NCI-H524 treated with DMSO at 0.1 percent for 48 hours (cell line): Measurements from ENCODE around the gene S100PBP.
"Not testable (repeated sequence)": the region's sequence is repeated elsewhere in the genome, so short reads cannot be mapped to it uniquely, and the experiment has no call there.

Experiments
- DNase-seq: peaks from one replicate; lab custom pipeline; 2025; lab: John Stamatoyannopoulos, UW

S100PBP gene

DNA sequence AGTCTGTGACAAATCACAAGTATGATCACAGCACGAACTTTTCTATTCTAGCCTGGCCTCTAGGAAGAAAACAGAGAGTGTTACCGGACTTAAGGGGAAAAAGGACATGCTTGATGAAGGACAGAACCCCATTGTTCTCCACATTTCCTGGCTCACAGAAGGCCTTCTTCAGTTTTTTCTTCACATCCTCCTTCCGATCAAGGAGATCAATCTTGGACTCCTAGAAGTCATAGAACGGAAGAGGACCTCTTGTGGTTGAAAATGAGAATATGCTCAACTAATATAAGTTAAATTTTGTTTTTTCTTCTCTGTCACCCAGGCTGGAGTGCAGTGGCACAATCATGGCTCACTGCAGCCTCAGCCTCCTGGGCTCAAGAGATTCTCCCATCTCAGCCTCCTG, 30.6 kb upstream of the S100PBP start:
- no peak for DNase-seq

DNA sequence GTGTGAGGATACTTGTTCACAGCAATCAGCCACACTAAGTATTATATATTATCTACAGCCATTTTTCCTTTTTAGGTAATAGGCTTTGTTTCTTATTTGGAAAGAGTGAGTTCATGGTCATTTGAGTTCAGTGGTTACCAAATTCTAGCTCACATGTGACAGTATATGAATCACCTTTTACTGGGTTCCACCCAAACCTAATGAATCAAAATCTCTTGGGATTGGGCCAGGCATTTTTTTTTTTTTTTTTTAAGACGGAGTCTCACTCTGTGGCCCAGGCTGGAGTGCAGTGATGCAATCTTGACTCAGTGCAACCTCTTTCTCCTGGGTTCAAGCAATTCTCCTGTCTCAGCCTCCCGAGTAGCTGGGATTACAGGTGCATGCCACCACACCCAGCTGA, 28.1 kb upstream of the S100PBP start:
- DNase-seq, result not testable (repeated sequence)

DNA sequence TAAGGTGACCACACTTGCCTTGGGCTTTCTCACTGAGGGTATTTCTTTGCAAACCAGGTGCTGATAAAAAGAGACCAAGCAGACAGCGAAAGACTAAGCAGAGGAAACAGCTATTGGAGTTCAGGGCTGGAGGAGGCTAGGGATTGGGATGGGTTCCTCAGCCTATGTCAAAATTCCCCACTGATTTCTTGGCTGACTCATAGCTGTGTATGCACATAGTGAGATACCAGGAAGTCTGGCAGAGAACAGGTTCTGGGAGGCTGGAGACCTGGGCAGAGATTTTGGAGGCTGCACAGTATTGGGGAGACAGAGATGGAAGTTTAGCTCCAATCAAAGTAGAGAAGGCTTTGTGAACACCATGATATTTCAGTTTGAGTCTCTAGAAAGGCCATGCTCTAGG, 25.6 kb upstream of the S100PBP start:
- no peak for DNase-seq

DNA sequence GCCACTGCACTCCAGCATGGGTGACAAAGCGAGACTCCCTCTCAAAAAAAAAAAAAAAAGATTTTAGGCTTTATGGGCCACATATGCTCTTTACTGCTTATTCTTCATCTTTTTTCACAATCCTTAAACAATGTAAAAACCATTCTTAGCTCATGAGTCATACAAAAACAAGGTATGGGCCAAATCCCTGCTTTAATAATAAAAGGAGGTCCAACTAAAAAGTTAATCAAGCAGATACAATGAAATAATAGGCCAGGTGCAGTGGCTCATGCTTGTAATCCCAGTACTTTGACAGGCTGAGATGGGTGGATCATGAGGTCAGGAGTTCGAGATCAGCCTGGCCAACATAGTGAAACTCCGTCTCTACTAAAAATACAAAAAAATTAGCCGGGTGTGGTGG, 21.7 kb upstream of the S100PBP start:
- not testable (repeated sequence) for DNase-seq

DNA sequence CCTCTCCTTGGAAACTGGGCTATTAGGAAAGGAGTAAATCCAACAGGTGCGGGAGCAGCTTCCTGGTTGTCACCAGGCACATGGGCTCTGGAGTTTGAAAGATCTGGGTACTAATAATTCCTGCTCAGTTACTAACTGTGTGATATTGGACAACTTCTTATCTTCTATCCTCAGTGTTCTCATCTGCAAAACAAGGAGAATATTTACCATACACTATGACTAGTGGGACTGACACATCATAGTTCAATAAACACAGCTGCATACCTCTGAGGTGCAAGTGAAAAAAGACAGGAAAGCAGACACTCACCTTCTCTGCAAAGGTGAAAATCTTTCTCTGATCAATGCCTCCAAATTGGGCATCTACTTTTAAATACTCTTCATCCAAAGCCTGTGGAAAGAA, 20.0 kb upstream of the S100PBP start:
- no peak for DNase-seq

DNA sequence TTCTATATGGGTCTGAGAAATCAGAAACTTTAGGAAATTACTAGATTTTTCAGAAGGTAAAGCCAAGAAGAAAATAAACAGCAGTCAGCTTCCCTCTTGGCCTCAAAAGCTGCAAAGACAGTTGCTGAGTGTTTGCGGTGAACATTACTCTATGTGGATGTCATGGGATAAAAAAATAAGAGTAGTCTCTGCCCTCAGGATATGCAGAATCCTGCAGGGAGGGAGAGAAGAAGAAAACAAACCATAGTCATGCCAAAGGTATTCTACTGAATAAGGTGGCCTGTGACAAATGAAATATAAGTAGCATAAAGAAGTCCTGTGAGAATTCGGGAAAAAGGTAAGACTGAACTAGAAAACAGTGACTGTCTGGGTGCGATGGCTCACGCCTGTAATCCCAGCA, 19.3 kb upstream of the S100PBP start:
- DNase-seq, result no peak

DNA sequence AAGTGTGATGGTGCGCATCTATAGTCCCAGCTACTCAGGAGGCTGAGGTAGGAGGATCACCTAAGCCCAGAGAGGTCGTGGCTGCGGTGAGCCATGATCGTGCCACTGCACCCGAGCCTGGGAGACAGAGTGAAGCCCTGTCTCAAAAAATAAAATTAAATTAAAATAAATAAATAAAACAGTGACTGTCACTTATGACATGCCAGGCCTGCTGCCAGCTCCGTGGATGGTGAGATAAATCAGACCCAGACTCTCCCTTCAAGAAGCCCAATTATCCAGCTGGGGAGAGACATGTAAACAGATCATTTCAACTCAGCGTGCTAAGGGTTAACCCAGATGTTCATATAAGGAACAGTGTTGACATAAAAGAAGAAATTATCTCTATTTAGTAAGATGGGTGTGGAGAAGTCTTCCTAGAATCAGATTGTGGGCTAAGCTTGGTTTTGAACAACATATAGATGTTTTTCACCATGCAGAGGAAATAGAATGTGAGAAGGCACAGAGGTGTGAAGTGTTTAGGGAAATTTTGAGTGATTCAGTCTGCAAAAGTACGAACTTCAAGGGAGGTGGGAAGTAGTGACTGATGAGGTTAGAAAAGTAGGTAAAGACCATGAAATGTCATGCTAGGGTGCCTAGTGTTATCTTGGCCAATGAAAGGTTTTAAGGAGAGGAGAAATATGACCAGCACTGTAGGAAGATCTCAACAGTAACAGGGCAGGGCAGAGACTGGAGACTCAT, 18.6 kb upstream of the S100PBP start:
- DNase-seq, result no peak

DNA sequence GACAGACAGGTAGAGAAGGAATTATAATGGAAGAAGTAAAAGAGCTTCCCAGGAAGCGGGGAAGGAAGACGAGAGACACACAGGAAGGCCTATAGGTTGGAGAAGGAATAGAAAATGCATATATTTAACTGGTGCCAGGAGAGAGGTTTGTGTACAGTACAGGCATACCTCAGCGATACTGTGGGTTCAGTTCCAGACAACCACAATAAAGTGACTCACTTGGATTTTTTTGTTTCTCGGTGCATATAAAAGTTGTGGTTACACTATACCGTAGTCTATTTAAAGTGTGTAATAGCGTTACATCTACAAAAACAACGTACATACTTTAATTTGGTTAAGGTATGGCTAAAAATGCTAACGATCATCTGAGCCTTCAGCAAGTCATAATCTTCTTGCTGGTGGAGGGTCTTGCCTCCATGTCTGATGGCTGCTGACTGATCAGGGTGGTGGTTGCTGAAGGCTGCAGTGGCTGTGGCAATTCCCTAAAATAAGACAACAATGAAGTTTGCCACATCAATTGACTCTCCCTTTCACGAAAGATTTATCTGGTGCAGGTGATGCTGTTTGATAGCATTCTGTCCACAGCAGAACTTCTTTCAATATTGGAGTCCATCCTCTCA, 16.2 kb upstream of the S100PBP start:
- DNase-seq, result no peak

DNA sequence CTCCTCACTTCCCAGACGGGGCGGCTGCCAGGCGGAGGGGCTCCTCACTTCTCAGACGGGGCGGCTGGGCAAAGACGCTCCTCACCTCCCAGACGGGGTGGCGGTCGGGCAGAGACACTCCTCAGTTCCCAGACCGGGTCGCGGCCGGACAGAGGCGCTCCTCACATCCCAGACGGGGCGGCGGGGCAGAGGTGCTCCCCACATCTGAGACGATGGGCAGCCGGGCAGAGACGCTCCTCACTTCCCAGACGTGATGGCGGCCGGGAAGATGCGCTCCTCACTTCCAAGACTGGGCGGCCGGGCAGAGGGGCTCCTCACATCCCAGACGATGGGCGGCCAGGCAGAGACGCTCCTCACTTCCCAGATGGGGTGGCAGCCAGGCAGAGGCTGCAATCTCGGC, 13.0 kb upstream of the S100PBP start:
- not testable (repeated sequence) for DNase-seq

DNA sequence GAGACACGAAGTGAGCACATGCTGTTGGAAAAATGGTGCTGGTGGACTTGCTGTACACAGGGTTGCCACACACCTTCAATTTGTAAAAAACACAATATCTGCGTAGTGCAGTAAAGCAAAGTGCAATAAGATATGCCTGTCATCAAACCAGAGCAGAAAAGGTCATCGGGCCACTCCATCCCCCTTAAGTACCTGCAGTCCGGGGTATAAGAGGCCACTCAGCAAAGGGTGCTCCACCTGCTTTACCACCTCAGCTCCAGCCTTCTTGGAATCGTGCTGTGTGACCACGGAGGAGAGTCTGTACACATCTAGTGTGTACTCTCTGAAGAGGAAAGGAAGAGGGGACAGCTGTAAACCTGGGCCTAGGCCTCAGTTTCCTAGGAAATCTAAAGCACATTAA, 11.2 kb upstream of the S100PBP start:
- DNase-seq, result no peak

DNA sequence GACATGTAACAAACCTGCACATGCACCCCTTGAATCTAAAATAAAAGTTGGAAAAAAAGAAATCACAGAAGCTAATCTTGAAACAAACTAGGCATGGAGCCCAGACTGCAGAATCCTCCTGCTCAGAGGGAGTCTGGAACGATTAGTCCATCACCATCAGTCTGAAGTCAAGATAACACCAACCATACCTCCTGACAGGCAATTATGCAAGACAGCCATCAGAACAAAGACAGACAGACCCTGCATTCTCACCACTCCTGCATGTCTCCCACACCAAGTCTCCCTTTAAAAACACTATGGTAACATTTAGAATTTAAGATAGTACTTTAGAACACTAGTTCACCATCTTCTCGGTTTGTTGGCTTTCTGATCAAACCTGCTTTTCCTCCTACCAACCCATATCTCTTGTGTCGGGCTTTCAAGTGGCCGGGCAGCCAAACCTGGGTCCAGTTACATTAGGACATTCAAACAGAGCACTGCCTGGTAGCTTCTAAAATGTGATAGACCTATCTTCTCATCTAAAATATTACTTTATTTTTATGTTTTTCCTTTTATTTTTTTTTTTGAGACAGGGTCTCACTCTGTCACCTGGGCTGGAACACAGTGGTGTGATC, 10.4 kb upstream of the S100PBP start:
- DNase-seq, result no peak

DNA sequence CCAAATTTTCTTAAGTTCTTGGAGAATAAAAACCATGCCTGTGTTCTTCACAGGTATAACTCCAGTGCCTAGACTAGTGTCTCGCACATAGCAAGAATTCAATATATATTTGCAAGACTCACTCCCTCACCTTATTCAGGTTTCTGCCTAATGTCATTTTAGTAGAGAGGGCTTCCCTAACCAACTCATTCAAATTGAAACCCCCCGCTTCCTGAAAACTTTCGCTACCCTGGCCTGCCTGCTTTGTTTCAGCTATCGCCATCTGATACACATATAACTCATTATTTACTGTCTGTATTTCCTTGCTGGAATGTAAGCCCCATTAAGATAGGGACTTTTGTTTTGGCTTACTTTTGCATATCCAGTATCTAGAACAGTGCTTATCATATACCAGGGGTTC, 8.9 kb upstream of the S100PBP start:
- DNase-seq, result no peak

DNA sequence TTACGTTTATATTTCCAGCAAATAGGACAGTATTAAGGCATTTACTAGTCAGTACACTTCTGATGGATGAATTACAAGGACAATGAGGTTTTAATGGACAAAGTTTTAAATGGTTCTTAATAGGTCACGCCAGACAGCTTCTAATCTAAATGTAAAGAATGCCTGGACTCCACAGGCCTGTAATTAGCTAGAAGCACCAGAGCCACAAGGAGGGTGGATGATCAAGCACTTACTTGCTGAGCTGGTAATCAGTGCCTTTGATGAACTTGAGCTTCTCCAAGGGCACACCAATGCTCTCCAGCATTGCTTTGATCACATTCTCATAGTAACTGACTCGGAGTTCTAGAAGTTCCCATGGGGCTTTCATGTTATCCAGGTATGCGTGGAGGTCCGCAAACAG, 7.1 kb upstream of the S100PBP start:
- no peak for DNase-seq

DNA sequence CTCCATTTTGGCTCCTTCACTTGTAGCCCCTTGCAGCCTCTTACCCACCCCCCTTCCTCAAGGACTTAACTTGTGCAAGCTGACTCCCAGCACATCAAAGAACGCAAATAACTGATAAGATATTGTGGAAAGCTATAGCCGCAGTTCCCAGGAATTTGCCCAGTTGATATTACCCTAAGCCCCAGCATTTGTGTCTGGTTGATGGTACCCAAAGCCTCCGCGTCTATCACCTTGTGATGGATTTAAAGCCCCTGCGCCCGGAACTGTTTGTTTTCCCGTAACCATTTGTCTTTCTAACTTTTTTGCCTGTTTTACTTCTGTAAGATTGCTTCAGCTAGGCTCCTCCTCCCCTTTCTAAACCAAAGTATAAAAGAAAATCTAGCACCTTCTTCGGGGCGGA, 6.2 kb upstream of the S100PBP start:
- no peak for DNase-seq

DNA sequence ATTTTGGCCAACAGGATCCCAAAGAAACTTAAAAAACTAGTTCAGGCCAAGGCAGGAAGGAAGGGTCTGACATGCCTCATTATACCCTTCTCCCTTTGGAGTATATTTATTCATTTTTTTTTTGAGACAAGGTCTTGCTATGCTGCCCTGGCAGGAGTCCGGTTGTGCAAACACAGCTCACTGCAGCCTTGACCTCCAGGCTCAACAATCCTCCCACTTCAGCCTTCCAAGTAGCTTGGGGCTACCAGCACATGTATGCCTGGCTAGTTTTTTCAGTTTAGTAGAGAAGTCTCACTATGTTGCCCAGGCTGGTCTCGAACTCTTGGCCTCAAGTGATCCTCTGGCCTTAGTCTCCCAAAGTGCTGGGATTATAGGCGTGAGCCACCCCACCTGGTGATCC, 5.5 kb upstream of the S100PBP start:
- no peak for DNase-seq

DNA sequence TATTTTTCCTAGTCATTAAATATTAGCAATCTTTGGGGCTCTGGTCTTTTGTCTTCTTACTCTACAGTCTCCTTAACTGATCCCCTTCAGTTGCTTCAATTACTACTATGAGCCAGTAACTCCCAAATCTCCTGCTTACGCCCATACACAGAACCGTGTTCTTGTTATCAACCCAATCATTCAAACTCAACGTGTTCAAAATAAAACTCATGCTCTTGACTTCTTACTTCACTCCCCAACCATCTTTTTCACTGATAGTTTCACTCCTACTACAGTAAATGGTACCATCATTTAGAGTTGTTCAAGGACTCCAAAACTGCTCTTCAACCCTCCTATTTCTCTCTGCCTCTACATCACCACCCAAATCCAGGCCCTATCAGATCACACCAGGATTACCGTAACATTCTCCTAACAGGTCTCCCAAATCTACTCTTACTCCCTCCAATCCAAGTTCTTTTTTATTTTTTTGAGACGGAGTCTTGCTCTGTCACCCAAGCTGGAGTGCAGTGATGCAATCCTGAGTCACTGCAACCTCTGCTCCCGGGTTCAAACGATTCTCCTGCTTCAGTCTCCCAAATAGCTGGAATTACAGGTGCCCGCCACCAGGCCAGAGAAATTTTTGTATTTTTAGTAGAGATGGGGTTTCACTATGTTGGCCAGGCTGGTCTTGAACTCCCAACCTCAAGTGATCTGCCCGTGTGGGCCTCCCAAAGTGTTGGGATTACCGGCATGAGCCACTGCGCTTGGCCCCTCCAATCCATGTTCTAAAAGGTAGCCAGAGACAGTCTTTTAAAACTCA, 3.3 kb upstream of the S100PBP start:
- DNase-seq, result no peak

DNA sequence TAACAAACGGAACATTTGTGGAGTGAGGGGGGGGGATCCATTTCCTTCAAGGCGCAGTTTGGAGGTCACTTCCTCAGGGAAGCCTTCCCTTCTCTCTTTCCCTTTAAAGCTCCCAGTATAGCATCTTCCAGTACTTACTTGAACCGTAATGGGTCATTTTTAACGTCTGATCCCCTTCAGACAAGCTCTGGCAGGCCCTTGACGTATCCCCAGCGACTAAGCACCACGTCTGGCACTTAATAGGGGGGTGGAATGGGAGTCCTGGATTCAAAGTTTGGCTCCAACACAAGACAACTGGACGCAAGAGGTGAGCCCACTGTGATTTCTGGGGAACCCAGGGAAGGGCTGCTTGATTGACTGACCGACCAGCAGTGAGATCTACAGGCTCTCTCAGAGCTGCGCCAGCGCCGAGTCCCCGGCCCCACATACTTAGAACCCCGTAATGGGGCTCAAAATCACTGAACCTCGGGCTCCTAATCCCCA, 736 bp upstream of the S100PBP start:
- peak; percentile 6 for DNase-seq

DNA sequence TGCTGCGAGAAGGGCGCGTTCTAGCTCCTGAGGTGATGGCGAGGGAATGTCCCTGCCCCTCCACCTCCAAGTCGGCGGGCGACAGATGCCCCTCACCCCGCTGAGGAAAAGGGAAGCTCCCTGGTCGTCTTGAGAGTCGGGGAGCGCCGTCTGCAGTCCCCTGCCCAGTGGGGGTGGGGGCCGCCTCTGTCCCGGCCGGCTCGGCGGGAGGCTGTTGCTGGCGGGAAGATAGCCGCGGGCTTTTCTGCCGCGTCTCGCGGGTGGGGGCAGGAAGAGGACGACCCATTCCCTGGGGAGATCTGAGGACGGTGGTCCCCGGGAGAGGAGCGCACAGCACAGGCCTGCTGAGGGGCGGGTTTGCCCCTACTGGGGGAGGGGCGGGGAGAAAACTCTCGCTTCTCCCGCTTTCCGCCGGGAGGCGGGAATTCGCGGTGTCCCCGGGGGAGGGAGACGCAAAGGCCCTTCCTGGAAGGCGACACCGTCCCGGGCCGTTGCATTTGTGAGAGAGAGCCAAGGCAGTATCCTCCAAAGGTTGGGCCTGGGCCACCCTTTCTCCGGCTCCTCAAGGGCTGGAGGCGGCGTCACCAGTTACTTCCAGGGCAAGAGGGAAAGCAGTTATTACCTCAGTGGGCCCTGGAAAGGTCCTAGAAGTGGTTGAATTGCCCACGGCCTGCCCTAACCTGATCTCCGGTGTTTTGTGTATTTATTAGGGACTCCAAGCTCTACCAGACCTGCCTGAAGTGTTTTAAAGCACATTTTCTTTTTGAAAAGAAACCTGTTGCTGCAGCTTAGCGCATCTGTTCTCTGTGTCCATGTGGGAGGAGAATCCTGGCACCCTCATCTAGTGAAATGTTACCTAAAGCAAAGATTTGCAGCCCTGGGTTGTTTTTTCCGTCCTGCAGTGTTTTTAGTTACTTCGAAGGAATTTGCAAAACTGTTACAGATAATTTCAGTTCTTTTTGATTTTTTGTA, 648 bp downstream of the S100PBP start:
- peak; percentile 14 for DNase-seq

DNA sequence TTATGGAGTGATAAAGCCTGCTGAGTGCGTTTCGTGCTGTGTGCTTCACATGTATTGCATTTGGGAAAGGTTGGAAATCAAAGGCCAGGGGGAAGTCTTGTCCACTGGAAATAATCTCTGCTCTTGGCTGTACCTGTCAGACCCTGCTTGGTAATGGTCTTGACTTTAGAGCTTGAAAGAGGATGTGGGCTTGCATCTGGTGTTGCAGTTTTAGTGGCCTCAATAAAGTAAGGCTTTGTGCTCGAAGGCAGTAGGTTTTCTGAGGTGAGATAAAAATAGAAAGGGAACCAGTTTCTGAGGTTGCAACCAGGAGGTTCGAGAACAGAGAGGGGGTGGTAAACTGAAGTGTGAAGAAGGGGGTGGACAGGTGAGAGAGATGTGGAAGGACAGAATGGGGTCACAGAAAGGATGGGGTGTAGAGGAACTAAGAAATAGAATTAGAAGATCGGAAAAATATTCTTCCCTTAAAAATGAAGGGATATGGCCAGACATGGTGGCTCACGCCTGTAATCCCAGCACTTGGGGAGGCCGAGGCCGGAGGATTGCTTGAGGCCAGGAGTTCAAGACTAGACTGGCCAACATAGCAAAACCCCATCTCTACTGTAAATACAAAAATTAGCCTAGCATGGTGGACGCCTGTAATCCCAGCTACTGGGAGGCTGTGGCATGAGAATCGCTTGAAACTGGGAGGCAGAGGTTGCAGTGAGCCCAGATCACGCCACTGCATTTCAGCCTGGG, 1.5 kb downstream of the S100PBP start:
- no peak for DNase-seq

DNA sequence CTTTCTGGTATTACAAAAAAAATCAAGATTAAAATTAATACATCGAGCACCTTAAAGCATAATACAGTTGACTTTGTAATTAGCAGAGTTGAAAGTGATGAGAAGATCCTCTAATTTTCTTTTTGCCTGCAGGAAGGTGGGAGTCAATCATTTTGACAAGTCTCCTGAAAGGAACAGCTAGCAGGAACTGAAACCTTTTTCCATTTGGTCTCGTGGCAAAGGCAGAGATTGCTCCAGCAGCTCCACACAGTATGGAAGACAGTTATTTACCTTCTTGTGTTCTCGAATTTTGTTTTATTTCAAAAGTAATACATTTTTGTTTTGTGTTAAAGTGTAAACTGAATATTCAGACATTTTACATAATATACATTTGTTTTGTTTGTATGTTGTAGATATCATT, 7.7 kb downstream of the S100PBP start:
- no peak for DNase-seq

DNA sequence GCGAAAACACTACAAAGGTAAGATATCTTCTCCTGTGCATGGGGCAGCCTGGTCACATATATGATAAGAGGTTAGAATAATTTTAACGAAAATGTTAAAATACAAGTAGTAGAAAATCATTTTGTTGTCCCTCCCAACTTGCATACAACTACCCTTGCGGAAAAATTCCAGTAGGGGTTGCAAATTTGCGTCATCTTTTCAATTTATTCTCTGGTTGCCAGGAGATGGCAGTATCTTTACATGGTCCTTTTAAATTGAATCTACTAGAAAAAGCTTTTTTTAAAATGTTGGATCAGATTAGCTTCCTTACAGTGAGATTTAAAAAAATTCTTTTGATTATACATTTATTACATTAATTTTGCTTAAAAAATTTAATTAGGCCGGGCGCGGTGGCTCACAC, 10.9 kb downstream of the S100PBP start:
- DNase-seq, result peak; percentile 7
